NT2/D1 (cell line): Measurements from ENCODE around the gene ZNF714.
"Not testable (repeated sequence)": the region's sequence is repeated elsewhere in the genome, so short reads cannot be mapped to it uniquely, and the experiment has no call there.

Experiments used
- DNase-seq: peaks from one replicate; pipeline ENCODE4 v3.0.0-alpha.2; 2011; ENCODE audit warnings: low read depth, low spot score
- H3K27me3 ChIP-seq: 2 replicates; pipeline ENCODE4 v1.6.0; 2011; ENCODE audit warnings: mild to moderate bottlenecking; ENCODE audit not compliant: insufficient read length, insufficient read depth
- H3K36me3 ChIP-seq: 2 replicates; pipeline ENCODE4 v1.6.1; 2011; ENCODE audit warnings: mild to moderate bottlenecking, low read length, mixed read lengths; ENCODE audit not compliant: insufficient read depth, insufficient read length
- H3K4me1 ChIP-seq: 2 replicates; pipeline ENCODE4 v1.5.1; 2011; ENCODE audit not compliant: insufficient read depth, insufficient read length
- H3K4me3 ChIP-seq: 2 replicates; pipeline ENCODE4 v1.5.1; 2011; ENCODE audit warnings: low read depth; ENCODE audit not compliant: insufficient read length
- H3K9ac ChIP-seq: 2 replicates; pipeline ENCODE4 v1.6.0; 2011; ENCODE audit warnings: low read depth; ENCODE audit not compliant: insufficient read length
- H3K9me3 ChIP-seq: 2 replicates; pipeline ENCODE4 v1.5.1; 2011; ENCODE audit warnings: mild to moderate bottlenecking, low read length; ENCODE audit not compliant: insufficient read depth
- SUZ12 ChIP-seq: IDR thresholded peaks from 2 replicates; pipeline ENCODE4 v1.6.1; 2011; ENCODE audit not compliant: insufficient read length, insufficient read depth; ENCODE audit errors: extremely low read depth
- YY1 ChIP-seq: IDR thresholded peaks from 2 replicates; pipeline ENCODE4 v1.6.1; 2011; ENCODE audit not compliant: insufficient read length, insufficient read depth
- ZNF274 ChIP-seq: IDR thresholded peaks from 2 replicates; pipeline ENCODE4 v1.6.1; 2011; ENCODE audit warnings: mild to moderate bottlenecking, low read depth, low read length

ZNF714 gene

DNA sequence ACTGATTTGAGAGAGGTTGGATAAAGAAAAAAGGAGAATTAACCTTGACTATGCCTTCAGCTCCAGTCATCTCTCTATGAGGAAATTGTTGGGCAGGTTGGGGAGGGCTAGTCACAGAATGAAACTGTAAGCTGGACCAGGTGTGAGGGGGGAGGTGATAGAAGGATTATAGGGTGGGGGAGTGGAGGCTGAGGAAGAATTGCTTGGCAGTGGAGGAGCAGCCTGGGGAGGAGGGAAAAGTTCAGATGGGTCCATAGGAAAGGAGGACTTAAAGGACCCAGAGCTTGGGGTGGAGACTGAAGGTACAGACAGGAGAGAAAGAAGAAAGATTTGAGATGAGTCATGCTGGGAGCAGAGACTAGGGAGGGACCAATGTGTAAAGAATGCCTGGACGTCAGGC, 51.6 kb downstream of the ZNF714 start:
- Histone ChIP-seq H3K27me3 (no peaks in the 10 kb centered on the region), H3K9me3 (no peaks in the 10 kb centered on the region), H3K4me3 (no peak overlapping the region), H3K36me3 (no peaks in the 10 kb centered on the region), H3K9ac (no peak overlapping the region), H3K4me1 (no peaks in the 10 kb centered on the region)
- TF ChIP-seq ZNF274 (no peak), SUZ12 (no peak), YY1 (no peak)
- DNase-seq = no peak

DNA sequence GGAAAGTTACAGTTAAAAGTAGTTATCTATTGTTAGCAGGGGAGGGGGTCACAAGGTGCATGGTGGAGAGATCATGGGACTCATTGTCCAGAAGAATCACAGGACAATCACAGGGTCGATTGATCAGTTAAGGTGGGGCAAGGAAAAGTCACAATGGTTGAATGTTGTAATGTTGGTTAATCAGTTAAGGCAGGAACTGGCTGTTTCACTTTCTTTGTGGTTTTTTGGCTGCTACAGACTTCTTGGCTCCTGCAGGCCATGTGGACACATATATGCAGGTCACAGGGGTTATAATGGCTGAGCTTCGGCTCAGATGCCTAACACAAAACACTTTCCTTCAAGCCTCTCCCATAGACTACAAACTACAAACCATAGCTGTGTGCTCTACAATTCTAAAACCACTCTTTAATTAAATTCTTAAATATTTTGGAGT, 52.9 kb downstream of the ZNF714 start:
- H3K4me1 ChIP-seq = no peaks in the 10 kb centered on the region
- TF ChIP-seq SUZ12 (no peak), ZNF274 (no peak), YY1 (no peak)
- no peak overlapping the region for H3K4me3 ChIP-seq
- DNase-seq = no peak
- no peaks in the 10 kb centered on the region for H3K27me3 ChIP-seq
- no peaks in the 10 kb centered on the region for H3K36me3 ChIP-seq
- H3K9ac ChIP-seq = no peak overlapping the region
- no peaks in the 10 kb centered on the region for H3K9me3 ChIP-seq

- no peak overlapping the region for H3K4me3 ChIP-seq
- no peaks in the 10 kb centered on the region for H3K36me3 ChIP-seq
- no peak for DNase-seq
- no peak for TF ChIP-seq SUZ12
- H3K9me3 ChIP-seq = no peaks in the 10 kb centered on the region
- no peaks in the 10 kb centered on the region for H3K27me3 ChIP-seq
- no peak overlapping the region for H3K9ac ChIP-seq
- no peaks in the 10 kb centered on the region for H3K4me1 ChIP-seq
These were observed 53.4 kb downstream of the ZNF714 start for GRCh38 chr19:21135433-21135832.

- TF ChIP-seq YY1 = no peak
- TF ChIP-seq SUZ12 = no peak
- no peak for TF ChIP-seq ZNF274
- no peaks in the 10 kb centered on the region for H3K9me3 ChIP-seq
- no peaks in the 10 kb centered on the region for H3K27me3 ChIP-seq
- H3K9ac ChIP-seq = no peak overlapping the region
- no peak overlapping the region for H3K4me3 ChIP-seq
- no peaks in the 10 kb centered on the region for H3K4me1 ChIP-seq
- peaks cover under 1% of the 10 kb centered on the region for H3K36me3 ChIP-seq
- no peak for DNase-seq
These were observed 56.1 kb downstream of the ZNF714 start for GRCh38 chr19:21138130-21138529.

DNA sequence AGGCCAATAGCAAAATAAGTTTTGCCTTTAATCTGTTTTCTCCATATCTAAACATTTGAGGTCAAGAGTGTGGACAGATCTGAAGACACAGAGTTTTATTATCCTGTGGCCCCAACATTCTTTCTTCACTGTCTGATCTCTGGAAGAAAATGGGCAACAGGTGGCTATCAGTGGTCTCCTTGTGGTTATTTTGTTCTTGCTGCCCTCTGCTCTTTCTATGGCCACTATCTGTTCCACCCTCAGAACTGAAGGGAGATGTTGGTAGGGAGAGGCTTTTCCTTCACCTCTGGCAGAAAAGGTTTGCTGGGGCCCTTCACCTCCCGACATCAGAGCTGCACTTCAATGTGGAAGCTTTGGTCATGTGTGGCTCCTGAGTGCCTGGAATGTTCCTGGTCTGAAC, 59.0 kb downstream of the ZNF714 start:
- not testable (repeated sequence) for H3K4me1 ChIP-seq, H3K9me3 ChIP-seq, H3K27me3 ChIP-seq, H3K4me3 ChIP-seq, DNase-seq, H3K9ac ChIP-seq
- peaks cover 29% of the 10 kb centered on the region for H3K36me3 ChIP-seq

DNA sequence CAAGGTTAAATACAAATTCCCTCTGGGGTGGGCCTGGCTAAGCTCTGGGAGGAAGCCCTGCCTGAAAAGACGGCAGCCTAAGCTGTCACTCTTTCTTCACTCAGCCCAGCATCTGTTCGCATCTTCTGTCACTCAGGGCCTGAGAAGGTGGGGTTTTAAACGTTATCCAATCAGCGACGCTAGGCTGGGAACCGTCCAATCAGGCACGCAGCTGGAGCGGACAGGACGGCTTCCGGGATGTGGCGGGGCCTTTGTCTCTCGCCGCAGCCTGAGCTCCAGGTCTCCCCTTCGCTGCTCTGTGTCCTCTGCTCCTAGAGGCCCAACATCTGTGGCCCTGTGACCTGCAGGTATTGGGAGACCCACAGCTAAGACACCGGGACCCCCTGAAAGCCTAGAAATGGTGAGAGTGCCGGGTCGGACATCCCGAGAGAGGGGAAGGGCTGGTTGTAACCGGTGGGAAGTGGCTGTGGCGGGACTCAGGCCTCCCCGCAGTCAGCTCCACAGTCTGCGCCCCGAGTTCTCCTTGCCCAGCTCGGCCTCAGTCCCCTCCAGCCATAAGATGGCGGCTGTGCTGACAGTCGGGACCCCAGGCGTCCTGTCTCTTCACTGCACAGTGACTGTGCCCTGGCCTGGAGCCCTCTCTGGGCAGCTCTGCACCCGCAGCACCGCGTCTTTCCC, 59.9 kb downstream of the ZNF714 start, which contains the start of gene ZNF431:
Gene ZNF431, plus strand, starts transcription at position 254 of the 678 bp plus-strand sequence. Its CDS starts 144 bp downstream, at position 398.
- no peaks in the 10 kb centered on the region for H3K27me3 ChIP-seq
- H3K9ac ChIP-seq = peak within 1 kb of the TSS; percentile 98
- H3K36me3 ChIP-seq = peaks cover 37% of the 10 kb centered on the region
- H3K9me3 ChIP-seq = peaks cover 17% of the 10 kb centered on the region
- no peaks in the 10 kb centered on the region for H3K4me1 ChIP-seq
- no peak for TF ChIP-seq SUZ12
- TF ChIP-seq YY1 = peak; percentile 20
- peak within 1 kb of the TSS; percentile 95 for H3K4me3 ChIP-seq
- peak; percentile 95 for DNase-seq

GRCh38 chr19:21143428-21143827, 61.4 kb downstream of the ZNF714 start:
- no peak for DNase-seq
- H3K27me3 ChIP-seq = no peaks in the 10 kb centered on the region
- H3K36me3 ChIP-seq = peaks cover 52% of the 10 kb centered on the region
- H3K4me3 ChIP-seq = no peak overlapping the region
- peaks cover 32% of the 10 kb centered on the region for H3K9me3 ChIP-seq
- H3K9ac ChIP-seq = no peak overlapping the region
- H3K4me1 ChIP-seq = no peaks in the 10 kb centered on the region
- TF ChIP-seq SUZ12 (no peak), ZNF274 (no peak), YY1 (no peak)
